GM12865 (cell line): Measurements from ENCODE around the gene ABCE1.

ENCODE experiments used
- DNase-seq: peaks from one replicate; pipeline ENCODE4 v3.0.0; 2010; ENCODE audit warnings: low read depth
- H3K4me3 ChIP-seq: 2 replicates; pipeline ENCODE4 v1.5.1; 2011; ENCODE audit warnings: mild to moderate bottlenecking, low read depth, low read length, control low read depth
- CTCF ChIP-seq: IDR thresholded peaks from 2 replicates; pipeline ENCODE4 v1.5.1; 2011; ENCODE audit warnings: low read length, control low read depth, low read depth, inconsistent platforms; ENCODE audit not compliant: insufficient read depth; ENCODE audit errors: missing control alignments

The ABCE1 gene

GRCh38 chr4:145102619-145103018 is 4.5 kb downstream of the ABCE1 start:
- no peak overlapping the region for H3K4me3 ChIP-seq
- no peak for TF ChIP-seq CTCF
- DNase-seq: no peak

- no peak overlapping the region for H3K4me3 ChIP-seq
- DNase-seq: no peak
- no peak for TF ChIP-seq CTCF
Measured at GRCh38 chr4:145103496-145103895, 5.4 kb downstream of the ABCE1 start.

- no peak for DNase-seq
- no peak overlapping the region for H3K4me3 ChIP-seq
- TF ChIP-seq CTCF: no peak
Measured at GRCh38 chr4:145107126-145107525, 9.0 kb downstream of the ABCE1 start.

- H3K4me3 ChIP-seq: no peak overlapping the region
- DNase-seq: no peak
- no peak for TF ChIP-seq CTCF
Measured at GRCh38 chr4:145108128-145108527, 10.0 kb downstream of the ABCE1 start.

- TF ChIP-seq CTCF: no peak
- no peak overlapping the region for H3K4me3 ChIP-seq
- no peak for DNase-seq
Measured at GRCh38 chr4:145125396-145125795, 27.3 kb downstream of the ABCE1 start.

- TF ChIP-seq CTCF: no peak
- no peak overlapping the region for H3K4me3 ChIP-seq
- no peak for DNase-seq
Measured at GRCh38 chr4:145130130-145130529, 32.0 kb downstream of the ABCE1 start.

GRCh38 chr4:145130788-145131399 is 32.8 kb downstream of the ABCE1 start:
- no peak for DNase-seq
- no peak overlapping the region for H3K4me3 ChIP-seq
- no peak for TF ChIP-seq CTCF
